Hematopoietic multipotent progenitor cell treated with erythropoietin and hydrocortisone succinate and interleukin-3 and kit ligand, for 6 days (in vitro differentiated cells): ENCODE data around the gene LRP1B.

ENCODE experiments used
- DNase-seq: peaks from one replicate; pipeline ENCODE4 v3.0.0-alpha.2; 2015

The LRP1B gene

DNA sequence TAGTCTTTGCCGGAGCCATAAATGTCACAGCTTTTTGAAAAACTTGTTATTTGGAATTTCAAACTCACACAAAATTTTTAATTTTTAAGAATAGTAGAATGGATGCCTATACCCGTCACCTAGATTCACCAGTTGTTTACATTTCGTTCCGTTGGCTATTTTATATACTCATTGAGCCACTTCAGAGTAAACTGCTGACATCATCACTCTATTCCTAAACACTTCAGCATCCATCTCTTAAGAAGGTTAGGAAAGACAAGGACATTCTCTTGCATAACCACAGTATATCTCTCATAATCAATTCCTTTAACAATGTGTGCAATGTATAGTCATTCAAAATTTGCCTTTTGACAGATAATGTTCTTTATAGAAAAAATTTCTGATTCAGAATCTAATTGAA, 1065.8 kb downstream of the LRP1B start:
- no peak for DNase-seq

DNA sequence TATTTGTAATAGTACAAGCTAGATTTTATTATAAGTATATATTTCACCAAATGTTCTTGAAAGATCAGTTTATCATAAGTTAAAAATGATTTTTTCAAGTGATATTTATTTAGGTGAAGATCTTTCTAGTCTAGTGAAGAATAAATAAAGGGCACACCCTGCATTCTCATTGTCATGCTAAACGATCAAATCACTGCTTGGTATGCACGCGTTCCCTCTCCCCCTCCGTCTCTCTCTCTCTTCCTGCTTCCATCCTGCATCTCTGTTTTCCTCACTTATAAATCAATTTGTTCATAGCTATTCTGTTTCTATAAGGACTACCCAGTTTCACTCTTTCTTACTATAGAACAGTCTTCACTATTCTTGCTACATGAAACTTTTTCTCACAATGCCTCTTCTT, 1067.4 kb downstream of the LRP1B start:
- DNase-seq: no peak

DNA sequence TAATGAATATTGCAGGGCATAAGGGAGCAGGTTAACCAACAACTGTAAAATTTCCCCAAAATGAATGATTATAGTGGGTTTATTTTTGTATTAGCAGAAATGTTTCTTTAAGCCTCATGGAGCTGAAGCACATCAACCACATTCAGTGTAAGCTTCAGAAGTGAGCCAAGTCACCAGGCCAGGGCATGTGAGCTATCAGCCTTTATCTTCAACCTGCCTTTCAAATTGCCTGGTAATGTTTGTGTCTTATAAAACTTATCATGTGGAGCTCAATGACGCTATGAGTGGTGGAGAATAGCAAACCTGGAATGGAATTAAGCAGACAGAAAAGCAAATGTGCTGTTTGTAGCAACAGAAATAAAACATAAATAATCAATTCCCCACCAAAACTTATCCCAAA, 1068.4 kb downstream of the LRP1B start:
- no peak for DNase-seq

DNA sequence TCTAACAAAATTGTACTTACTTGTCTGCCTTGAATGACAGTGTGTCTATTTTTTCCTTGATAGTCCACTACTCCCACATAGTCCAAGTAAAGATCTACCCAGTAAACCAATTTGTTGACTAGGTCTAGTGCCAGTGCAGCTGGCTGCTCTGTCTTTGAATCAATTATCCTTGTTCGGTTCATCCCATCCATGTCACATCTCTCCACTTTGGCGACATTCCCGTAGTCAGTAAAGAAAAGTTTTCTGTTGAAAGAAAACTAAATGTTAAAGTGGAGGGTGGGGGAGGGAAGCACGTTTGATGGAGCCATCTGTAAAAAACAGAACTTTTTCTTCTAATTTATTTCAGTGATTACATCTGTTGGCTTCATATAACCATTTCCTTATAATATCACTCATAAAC, 1068.8 kb downstream of the LRP1B start:
- DNase-seq: no peak

DNA sequence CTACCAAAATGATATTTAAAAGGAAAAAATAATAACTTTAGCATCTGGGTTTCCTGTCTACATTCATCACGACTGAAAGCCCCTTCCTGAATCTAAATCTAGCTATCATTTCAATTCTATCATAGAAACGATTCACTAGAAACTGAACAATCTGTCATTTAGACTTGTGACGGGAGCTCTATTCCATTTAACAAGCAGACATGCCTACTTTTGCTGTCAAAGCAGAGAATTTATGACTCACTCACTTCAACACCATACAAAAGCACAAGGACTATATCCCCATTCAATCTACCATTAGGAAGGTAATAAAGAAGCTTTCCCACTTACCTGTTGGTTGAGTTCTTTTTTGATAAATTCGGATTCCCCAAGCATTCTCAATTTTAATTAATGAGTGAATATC, 1072.3 kb downstream of the LRP1B start:
- no peak for DNase-seq

DNA sequence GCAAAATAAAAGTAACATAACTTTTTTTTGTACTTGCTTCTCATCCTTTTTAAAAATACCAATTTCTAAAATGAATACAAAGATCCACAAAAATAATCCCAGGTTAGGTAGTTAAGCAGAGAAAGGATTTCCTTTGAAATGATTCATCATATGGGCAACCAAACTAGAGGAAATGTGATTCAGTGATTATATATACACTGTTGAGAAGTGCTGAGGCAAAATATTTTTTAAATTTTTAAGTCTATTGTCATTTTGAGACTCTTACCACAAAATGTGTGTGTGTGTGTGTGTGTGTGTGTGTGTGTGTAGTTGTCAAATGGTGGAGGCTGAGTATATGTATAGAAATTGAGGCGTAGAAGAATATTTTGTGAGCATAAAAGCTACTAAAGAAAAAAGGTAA, 1075.3 kb downstream of the LRP1B start:
- DNase-seq: no peak

DNA sequence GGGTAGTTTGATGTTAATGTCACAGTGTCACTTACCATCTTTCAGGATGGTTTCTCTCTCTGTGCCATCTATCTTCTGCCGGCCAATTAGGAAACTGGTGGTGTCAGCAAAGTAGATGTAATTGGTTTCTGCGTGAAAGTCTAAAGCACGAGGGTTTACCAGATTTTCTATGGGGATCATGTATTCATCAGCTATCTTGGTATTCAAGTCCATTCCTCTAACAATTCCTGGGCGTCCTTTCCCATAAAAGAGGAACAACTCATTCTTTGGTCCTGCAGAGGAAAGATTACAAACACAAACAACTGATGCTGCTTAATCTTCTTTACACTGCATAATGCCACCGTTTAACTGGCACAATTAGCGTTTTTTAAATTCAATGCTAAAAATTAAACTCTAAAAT, 1081.9 kb downstream of the LRP1B start:
- no peak for DNase-seq

DNA sequence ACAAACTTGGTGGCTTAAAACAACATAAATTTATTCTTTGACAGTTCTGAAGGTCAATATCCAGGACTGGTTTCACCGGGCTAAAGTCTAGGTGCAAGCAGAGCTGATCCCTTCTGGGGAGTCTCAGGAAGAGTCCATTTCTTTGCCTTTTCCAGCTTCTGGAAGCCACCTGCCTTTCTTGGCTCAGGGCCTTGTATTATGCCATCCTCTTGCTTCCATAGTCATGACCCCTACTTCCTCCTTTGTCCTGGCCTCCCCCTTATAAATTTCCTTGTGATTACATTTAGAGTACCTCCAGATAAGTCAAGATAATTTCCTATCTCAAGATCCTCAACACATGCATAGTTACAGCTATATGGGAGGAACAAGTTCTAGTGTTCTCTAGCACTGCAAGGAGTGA, 1089.5 kb downstream of the LRP1B start:
- no peak for DNase-seq

DNA sequence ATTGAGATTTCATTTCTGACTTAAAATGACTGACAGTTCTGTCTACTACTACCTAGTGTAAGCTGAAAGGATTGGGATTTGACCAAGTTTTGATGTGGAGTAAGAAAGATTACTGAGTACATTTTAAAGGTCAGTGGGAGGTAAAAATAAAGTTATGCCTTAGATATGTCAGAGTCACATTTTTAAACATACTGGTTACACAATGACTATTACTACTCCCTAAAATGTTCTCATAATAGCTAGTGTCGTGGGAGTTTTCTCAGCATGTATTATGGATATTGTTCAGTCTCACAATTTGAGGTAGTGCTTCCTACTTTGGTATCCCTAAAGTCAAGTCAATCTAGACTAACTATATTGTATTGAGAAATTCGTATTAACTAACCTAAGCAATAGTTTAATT, 1092.5 kb downstream of the LRP1B start:
- no peak for DNase-seq

DNA sequence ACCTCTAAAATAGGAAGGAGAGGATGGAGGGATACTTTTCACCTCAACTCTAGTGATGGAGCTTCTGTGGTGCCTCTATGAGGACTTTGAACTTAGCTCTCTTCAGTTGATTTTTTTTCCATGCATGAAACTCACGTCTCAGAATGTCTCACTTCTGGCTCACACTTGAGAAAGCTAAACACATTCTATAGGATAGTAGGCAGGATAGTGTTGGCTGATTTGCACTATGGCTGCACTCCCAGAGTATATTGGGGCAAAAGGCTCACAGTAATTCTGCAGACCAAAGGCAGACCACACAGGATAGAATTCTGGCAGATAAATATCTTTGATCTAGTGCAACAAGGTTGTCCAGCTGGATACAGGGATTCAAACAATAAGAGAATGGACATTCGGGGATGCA, 1093.5 kb downstream of the LRP1B start:
- no peak for DNase-seq

DNA sequence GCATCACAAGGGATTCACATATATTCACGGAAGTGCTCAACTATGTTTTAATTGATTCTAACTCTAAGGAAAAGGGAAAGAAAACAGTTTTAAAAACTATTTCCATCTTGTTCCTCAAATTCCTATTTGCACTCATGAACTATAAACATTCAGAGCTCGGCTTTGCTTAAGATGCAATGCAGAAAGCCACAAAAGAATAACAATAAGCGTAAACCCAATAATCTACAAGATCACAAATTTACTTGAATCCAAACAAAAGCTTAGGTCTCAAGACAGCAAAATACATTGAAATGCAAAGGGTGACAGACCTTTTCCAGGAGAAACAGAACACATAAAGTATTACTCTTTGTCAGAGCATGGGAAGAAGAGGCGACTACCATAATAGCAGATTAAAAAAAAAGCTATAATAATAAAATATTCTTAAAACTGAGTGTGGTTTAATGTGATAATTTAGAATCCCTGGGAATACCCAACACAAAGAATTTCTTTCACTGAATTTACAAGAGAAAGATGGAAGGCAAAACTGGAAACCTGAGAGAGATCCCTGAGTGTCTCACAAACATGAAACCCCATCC, 1094.9 kb downstream of the LRP1B start:
- DNase-seq: no peak

DNA sequence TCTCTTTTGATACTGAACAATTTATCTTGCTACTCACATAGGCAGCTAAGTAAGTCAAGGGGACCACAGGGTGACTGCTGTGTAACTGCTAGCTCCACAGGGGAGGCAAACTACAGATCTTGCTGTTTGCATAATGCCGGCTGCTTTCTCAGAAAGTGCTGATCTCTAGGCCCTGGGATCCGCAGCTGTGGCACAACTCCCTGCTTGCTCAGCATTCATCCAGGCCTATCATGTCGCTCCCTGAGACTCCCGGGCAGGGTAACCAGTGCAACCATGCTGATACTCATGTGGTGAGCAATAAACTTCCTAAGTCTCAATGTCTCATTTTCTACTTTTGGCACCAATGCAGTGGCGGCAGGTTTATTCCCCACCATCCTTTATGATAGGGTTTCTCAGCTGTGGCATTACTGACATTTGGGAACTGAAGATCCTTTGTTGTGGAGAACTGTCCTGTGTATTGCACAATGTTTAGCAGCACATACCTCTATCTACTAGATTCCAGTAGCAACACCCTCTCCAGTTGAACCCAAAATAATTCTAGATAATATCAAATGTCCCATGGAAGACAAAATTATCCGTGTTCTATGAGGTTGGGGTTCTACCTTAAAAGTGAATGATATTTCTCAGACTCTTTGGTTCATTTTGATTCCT, 1101.3 kb downstream of the LRP1B start:
- no peak for DNase-seq

DNA sequence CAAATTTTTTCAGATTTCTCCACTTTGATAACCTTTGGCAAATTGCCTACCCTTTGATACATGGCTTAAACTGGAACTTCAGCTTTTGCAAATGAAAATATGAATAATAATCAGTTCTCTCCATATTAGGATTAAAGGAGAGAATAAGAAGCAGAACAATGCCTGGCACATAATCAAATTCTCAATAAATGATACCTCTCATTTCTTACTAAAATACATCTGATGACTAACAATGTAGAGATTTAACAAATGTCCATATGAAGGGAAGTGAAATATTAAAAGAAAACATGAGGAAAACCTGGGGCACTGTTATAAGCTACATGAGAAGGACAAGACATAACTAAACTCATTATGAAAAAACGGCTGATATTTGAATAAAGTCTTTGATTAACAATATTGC, 1103.6 kb downstream of the LRP1B start:
- no peak for DNase-seq

DNA sequence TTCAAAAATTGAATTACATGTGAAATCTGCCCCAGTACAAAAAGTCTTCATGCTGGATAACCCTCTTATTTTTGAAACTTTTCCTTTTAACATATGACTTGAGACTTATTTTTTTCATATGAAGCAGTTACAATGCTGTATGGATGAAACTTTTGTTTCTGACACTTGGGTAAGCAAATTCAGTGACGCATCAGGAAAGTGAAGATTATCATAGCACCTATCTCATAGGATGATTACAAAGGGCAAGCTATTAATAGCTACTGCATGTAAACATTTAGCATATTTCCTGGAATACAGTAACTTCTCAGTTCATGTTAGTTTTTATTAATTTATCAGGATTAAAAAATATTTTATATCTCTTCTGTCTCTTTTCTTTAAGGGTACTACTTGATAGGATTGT, 1109.2 kb downstream of the LRP1B start:
- no peak for DNase-seq

DNA sequence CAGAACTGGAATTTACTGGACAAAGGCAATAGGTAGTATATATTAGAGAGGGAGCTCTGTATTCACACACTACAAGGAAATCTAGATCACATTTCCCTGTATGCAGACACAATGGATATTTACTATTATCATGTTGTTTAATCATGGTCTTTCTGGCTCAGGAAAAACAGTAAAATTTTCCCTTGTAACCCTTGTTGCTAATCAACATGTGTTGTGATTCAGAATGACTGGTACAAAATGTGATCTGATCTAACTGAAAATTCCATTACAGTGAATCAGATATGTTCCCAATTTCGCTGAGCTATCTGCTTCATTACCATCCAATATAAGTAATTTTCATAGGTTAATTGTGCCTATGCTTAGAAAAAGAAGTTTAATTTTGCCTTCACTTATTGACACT, 1109.7 kb downstream of the LRP1B start:
- no peak for DNase-seq

DNA sequence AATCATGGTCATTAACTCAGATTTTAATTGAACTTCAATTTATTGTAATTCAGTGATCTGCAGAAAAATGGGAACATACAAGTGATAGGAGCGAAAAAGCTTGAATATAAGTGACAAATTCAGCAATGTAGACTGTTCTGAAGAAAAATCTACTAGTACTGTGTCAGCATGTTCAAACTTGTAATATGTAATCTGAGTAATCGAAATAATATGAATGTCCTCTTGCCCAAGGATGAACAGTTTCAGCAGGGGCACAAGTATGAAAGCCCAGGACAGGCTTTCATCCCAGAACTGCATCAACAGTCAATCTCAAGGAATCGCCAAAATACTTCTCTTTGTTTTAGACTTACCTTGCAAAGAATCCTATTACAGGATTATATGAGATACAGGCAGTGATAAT, 1110.5 kb downstream of the LRP1B start:
- DNase-seq: no peak

DNA sequence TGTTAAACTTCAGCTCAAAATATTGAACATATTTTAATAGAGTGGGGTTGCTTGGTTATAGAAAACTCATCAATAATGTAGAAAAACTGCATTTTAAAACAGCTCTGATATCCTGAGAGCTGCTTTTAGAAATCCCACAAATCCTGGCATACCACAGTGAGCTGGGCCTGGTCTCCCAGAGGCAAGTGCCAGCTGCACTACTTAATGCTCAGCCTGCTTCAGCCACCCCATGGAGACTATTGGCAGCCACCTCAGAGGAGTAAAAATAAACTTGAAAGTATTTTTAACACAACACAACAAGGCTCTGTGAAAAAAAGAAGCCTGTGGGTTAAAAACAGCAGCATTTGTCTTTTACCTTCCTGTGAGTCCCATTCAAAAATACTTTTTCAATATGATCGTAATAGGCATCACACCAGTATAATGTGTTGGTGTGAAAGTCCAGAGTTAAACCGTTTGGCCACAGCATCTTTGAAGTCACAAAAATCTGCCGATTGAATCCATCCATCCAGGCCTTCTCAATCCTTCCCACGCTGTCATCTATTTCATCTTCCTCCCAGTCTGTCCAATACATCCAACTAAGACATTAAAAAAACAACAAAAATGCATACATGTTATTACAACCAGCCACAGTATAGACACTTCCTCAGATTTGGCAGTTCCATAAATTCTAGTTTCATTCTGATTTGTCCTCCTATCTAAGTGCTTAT, 1115.3 kb downstream of the LRP1B start:
- no peak for DNase-seq

DNA sequence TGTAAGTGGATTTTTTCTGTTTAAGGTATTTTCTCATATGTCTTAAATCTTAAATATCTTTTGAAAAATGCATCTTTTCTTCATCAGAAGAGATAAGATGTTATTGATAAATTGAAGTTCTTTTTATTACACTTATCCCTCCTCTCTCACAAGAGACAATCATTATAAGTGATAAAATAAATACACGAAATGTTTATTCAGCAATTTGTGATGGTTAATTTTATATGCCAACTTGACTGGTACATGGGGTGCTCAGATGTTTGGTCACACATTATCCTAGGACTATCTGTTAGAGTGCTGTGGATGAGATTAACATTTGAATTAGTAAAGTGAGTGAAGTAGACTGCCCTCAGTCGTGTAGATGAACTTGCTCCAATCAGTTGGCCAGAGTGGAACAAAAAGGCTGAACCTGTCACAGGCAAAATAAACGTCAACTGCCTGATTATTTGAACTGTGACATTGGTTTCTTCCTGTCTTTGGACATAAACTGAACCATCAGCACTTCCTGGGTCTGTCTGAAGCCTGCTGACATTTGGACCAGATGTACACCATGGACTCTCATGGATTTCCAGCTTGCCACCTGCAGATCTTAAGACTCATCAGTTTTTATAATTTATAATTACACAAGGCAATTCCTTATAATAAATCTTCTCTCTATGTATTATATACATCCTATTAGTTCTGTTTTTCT, 1126.7 kb downstream of the LRP1B start:
- no peak for DNase-seq

DNA sequence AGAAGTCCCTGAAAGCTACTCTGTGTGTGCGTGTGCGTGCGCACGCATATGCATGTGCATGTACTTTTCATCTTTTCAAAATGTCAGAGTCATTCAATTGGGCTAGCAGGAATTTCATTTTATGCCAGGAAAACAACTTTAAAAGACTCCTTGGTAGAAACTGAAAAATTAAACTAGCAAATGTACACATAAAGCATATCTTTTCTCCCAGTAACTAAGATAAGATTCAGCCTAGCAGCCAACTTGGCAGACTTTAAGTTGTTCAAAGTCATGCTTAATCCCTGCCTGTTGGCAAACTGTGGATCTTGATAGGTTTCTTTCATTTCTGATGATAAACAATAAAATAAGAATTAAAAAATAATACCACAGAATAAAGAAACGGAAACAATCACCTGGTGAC, 1129.1 kb downstream of the LRP1B start:
- DNase-seq: no peak

DNA sequence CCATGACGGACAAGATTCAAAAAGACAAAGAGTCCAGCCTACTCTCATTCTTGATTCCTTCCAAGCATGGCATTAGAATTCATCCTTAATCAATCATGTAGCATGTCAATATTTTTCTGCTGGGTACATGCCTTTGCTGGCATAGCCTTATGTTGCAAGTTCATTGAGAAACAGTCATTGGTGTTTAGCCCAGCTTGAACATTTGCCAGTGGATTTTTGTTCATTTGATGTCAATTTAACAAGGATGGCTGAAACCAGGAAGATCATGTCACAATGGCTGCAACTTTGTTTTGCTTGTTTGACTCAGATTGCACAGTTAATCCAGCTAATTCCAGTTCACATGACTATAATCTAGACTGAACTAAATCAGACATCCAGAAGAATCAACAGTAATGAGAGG, 1132.2 kb downstream of the LRP1B start:
- DNase-seq: no peak

DNA sequence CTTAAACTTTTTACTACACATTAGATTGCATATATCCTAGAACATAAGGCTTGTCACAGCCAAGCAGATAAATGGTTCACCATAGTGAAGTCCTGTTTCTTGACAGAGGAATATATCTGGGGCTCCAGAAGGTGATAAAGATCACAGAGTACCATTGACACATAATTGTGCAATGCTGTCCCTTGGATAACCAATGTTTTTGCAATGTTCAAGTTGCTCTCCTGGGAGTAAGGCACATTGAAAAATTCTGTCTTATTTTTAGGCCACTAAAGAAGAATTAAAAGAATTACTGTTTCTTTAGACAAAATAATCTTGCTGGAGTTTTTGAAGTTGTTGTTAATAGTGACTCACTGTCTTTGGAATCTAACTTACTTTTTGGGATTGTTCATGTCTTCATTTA, 1132.8 kb downstream of the LRP1B start:
- no peak for DNase-seq

DNA sequence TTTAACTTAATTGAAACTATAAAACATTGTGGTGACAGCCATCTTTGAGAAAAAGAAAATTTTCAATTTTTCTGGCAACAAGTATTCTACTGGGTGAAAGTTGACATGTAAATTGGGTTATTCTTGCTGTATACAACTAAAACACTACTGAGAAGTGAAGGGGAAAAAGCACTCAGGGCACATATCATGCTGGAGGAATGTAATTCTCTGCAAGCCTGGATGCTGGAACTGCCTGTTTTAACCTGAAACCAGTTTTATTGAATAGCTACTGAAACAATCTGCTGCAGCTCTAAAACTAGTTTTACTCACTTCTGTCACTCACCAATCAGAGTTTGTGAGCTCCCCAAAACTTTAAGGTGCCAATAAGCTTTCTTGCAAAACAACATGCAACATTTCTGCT, 1136.0 kb downstream of the LRP1B start:
- no peak for DNase-seq

DNA sequence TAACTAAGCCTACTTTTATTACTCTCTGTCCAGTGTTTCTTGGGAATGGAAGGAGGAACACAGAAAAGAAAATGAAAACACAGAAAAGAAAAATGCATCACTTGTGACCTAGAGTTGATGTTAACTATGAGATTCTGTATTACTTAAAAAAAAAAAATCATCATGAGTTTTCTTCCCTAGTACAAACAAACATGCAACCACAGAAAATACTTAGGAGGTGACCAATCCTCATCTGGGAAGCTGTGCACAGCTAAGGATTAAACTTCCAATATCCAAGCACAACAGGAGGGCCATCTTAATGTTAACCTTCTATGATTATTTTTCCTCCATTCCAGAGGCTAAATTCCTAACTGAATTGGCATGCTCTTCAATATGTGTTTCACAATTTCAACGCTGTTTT, 1140.4 kb downstream of the LRP1B start:
- no peak for DNase-seq

DNA sequence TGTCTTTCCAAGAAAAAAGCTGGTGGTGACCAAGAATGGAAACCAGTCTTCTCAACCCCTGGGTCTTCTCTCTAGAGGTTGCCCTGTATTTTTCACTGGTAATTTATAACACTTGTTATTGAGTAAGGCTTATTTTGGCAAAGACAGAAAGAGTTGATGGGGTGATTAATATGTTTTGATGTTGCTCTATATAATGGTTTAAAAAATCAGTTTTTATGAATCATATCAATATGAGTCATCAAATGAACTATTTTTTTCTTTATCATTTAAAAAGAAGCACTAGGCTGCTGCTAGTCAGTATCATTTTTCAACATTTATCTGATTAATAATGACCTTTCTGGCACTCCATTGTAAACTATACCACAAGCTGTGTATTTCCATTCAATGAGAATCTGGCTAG, 1142.2 kb downstream of the LRP1B start:
- DNase-seq: no peak
